Activated CD4-positive, alpha-beta T cell treated with anti-CD3 and anti-CD28 coated beads for 36 hours (primary cell): ENCODE results near the gene RBM38. TPM values are rescaled to one million over a fixed set of nuclear protein-coding genes. Genes with fewer than 3 reads are reported as not detected.

ENCODE experiments used
- ATAC-seq: fragments of 200-7000 bp; cut with Tn5 transposase; one replicate; pipeline ENCODE4 v1.10.0; 2021; ENCODE audit warnings: mild to moderate bottlenecking, moderate library complexity
- CTCF ChIA-PET: fragments of 350-600 bp; sonication (Branson Sonifier 250); formaldehyde crosslinking; loops from one replicate; lab custom pipeline; 2021; ENCODE audit warnings: antibody characterized with exemption; lab: Charles Lee
- POLR2A ChIA-PET: fragments of 350-600 bp; sonication (Branson Sonifier 250); formaldehyde crosslinking; loops from one replicate; lab custom pipeline; 2021; ENCODE audit warnings: antibody characterized with exemption, inconsistent platforms; lab: Charles Lee
- DNase-seq: peaks from one replicate; pipeline ENCODE4 v3.0.0-alpha.2; 2020
- H3K27ac Mint-ChIP-seq: one replicate; pipeline ENCODE4 v1.8.0; 2021; ENCODE audit warnings: mixed read lengths
- H3K27me3 Mint-ChIP-seq: one replicate; pipeline ENCODE4 v1.8.0; 2021; ENCODE audit warnings: mixed read lengths
- H3K36me3 Mint-ChIP-seq: one replicate; pipeline ENCODE4 v1.8.0; 2021; ENCODE audit warnings: low read depth, mixed read lengths
- H3K4me1 Mint-ChIP-seq: one replicate; pipeline ENCODE4 v1.8.0; 2021; ENCODE audit warnings: mixed read lengths
- H3K4me3 Mint-ChIP-seq: one replicate; pipeline ENCODE4 v1.8.0; 2021; ENCODE audit warnings: mild to moderate bottlenecking, moderate library complexity, mixed read lengths
- H3K9me3 Mint-ChIP-seq: one replicate; pipeline ENCODE4 v1.8.0; 2021; ENCODE audit warnings: low read depth, mixed read lengths
- intact Hi-C, 2 experiments: fragments of 100-400 bp; cut with DNase I in 1 of 2; cut with micrococcal nuclease in 1 of 2; formaldehyde crosslinking; loops; one replicate each; pipeline versions ENCODE4 v1.14.2 to v1.15.1; 2022 to 2024; cut with DNase I, micrococcal nuclease
- total RNA-seq, 2 experiments: library from RNA; stranded (reverse); gene quantifications; one replicate each; pipeline ENCODE4 v1.2.3, GENCODE V29; 2021

The RBM38 gene
- total RNA-seq, 2 experiments from 2014 or later: 96.5 to 101 TPM

- peaks cover 74% of the 10 kb centered on the region for H3K36me3 Mint-ChIP-seq
- no peaks in the 10 kb centered on the region for H3K9me3 Mint-ChIP-seq
- ChIA-PET CTCF (interaction anchor here (1.4 kb wide), 1 partner anchor 7 kb away, joined by 3 read pairs; no protein-coding TSS in a partner anchor), POLR2A (no interaction called here)
- peak overlapping the region; percentile 51 for H3K27ac Mint-ChIP-seq
- intact Hi-C loops: no loop called here
- H3K4me1 Mint-ChIP-seq: peaks cover 28% of the 10 kb centered on the region
- DNase-seq (no peak), ATAC-seq (no peak)
- H3K27me3 Mint-ChIP-seq: no peaks in the 10 kb centered on the region
- H3K4me3 Mint-ChIP-seq: no peak overlapping the region
Observed at GRCh38 chr20:57374343-57374930, 16.8 kb upstream of the RBM38 start.

GRCh38 chr20:57374931-57375651, 16.1 kb upstream of the RBM38 start:
- ATAC-seq (no peak), DNase-seq (no peak)
- Mint-ChIP-seq H3K4me3 (no peak overlapping the region), H3K4me1 (peaks cover 30% of the 10 kb centered on the region), H3K27ac (no peak overlapping the region), H3K36me3 (peaks cover 72% of the 10 kb centered on the region), H3K9me3 (no peaks in the 10 kb centered on the region), H3K27me3 (no peaks in the 10 kb centered on the region)
- CTCF ChIA-PET: interaction anchor here (1.9 kb wide), 1 partner anchor 12 kb away, joined by 8 read pairs; no protein-coding TSS in a partner anchor
- POLR2A ChIA-PET: interaction anchor here (0.6 kb wide), 1 partner anchor 15 kb away, joined by 3 read pairs; no protein-coding TSS in a partner anchor
- intact Hi-C loops: no loop called here

DNA sequence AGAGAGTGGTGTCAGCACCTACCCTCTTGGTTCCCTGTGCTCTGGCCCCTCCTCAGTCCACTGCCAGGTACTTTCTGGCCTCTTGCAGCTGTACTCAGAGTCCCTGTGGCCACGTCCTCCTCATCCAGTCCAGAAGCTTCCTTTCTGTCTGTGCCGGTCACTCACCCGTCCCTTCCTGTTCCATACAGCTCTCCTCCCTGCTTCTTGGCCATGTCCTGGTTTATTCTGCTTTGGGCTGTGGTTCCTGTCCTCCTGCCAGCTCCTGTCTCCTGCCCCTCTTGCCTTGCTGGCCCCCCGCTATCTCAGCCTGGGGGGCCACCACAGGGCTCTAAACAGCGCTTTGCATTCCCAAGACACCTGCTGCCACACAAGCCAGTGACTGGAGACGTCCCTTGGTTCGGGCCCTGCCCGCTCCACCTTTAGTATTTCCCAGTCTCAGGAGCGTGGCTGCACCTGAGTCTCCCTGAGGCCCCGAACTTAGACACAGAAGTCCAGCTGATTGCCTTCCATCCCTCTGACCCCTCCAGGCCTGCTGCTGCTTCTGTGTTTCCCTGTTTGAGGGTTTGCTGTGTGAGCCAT, 15.5 kb upstream of the RBM38 start:
- Mint-ChIP-seq H3K27me3 (no peaks in the 10 kb centered on the region), H3K27ac (no peak overlapping the region), H3K36me3 (peaks cover 66% of the 10 kb centered on the region), H3K4me3 (no peak overlapping the region), H3K9me3 (no peaks in the 10 kb centered on the region), H3K4me1 (peaks cover 30% of the 10 kb centered on the region)
- ATAC-seq (no peak), DNase-seq (no peak)
- intact Hi-C loops: no loop called here
- ChIA-PET CTCF (interaction anchor here (0.6 to 1.9 kb wide), 3 partner anchors 13 to 219 kb away, joined by 3 to 8 read pairs (median 3); no protein-coding TSS in a partner anchor), POLR2A (interaction anchor here (0.6 kb wide), 1 partner anchor 14 kb away, joined by 3 read pairs; no protein-coding TSS in a partner anchor)

- ChIA-PET POLR2A (no interaction called here), CTCF (no interaction called here)
- H3K36me3 Mint-ChIP-seq: peaks cover 55% of the 10 kb centered on the region
- peaks cover 35% of the 10 kb centered on the region for H3K4me1 Mint-ChIP-seq
- intact Hi-C loops: no loop called here
- no peak overlapping the region for H3K4me3 Mint-ChIP-seq
- no peak for ATAC-seq
- H3K27me3 Mint-ChIP-seq: no peaks in the 10 kb centered on the region
- DNase-seq: no peak
- peak overlapping the region; percentile 73 for H3K27ac Mint-ChIP-seq
- H3K9me3 Mint-ChIP-seq: no peaks in the 10 kb centered on the region
Observed at GRCh38 chr20:57377350-57377749, 13.8 kb upstream of the RBM38 start.

DNA sequence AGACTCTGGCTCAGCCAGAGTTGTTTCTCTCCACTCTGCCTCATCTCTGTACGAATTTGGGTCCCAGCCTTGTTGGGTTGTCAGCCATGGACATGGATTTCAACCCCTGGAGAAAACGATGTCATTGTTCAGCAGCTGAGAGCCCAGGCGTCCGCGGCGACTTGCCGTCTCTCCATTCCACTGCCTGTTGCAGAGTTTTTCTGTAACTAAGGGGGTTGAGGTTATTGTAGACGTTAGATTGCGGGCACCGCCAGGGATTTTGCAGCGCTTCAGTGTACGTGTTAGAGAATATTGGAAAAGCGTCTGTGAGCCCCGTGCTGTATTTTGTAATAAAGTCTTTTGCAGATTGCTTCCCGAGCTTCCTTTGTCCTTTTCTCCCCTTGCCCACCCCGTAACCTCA, 13.1 kb upstream of the RBM38 start:
- ChIA-PET CTCF (interaction anchor here (3.1 kb wide), 1 partner anchor 11 kb away, joined by 23 read pairs; no protein-coding TSS in a partner anchor), POLR2A (interaction anchor here (1.0 kb wide), 1 partner anchor 14 kb away, joined by 3 read pairs; no protein-coding TSS in a partner anchor)
- no peaks in the 10 kb centered on the region for H3K27me3 Mint-ChIP-seq
- peaks cover 39% of the 10 kb centered on the region for H3K4me1 Mint-ChIP-seq
- intact Hi-C loops: no loop called here
- peaks cover 51% of the 10 kb centered on the region for H3K36me3 Mint-ChIP-seq
- H3K9me3 Mint-ChIP-seq: no peaks in the 10 kb centered on the region
- H3K27ac Mint-ChIP-seq: peak overlapping the region; percentile 73
- no peak overlapping the region for H3K4me3 Mint-ChIP-seq
- ATAC-seq (no peak), DNase-seq (no peak)

DNA sequence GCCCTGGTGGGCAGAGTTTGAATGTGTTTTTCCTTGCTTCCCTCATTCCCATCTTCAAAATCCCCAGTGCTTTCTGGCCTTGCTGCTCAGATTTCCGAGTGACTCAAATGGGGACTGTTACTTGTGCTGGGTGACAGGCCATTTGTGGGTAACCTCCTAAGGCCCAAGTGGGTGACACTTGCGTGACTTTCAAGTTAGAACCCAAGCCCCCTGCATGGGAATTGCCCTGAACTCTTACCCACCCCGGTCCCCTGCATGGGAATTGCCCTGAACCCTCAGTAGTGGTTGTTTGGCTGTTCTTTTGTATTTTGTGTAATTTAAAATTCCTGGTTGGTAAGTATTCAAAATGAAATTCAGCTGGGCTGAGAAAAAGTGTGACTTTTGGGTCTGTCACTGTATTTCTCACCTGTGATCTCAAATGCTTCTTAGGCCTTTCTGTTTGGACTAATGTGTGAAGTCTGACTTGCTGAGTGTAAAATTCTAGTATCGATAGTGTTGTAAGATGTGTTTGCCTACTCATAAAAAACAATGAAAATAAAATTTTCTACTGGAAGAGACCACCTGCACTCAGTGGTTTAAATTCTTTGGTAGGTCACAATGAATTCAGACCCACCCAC, 12.4 kb upstream of the RBM38 start:
- H3K27ac Mint-ChIP-seq: peak overlapping the region; percentile 67
- no peak for DNase-seq
- H3K27me3 Mint-ChIP-seq: no peaks in the 10 kb centered on the region
- intact Hi-C loops: no loop called here
- peaks cover 32% of the 10 kb centered on the region for H3K4me1 Mint-ChIP-seq
- no peak for ATAC-seq
- CTCF ChIA-PET: interaction anchor here (0.6 to 3.7 kb wide), 11 partner anchors 8 to 152 kb away, joined by 3 to 23 read pairs (median 4); no protein-coding TSS in a partner anchor
- POLR2A ChIA-PET: interaction anchor here (1.0 to 1.3 kb wide), 2 partner anchors 14 to 19 kb away, joined by 3 to 6 read pairs; no protein-coding TSS in a partner anchor
- peaks cover 45% of the 10 kb centered on the region for H3K36me3 Mint-ChIP-seq
- H3K9me3 Mint-ChIP-seq: no peaks in the 10 kb centered on the region
- no peak overlapping the region for H3K4me3 Mint-ChIP-seq

GRCh38 chr20:57379263-57379647, 11.9 kb upstream of the RBM38 start:
- Mint-ChIP-seq H3K27ac (peak overlapping the region; percentile 67), H3K4me1 (peaks cover 27% of the 10 kb centered on the region), H3K36me3 (peaks cover 42% of the 10 kb centered on the region), H3K4me3 (no peak overlapping the region), H3K9me3 (no peaks in the 10 kb centered on the region), H3K27me3 (no peaks in the 10 kb centered on the region)
- intact Hi-C loops: no loop called here
- ATAC-seq (peak; percentile 27), DNase-seq (no peak)
- ChIA-PET CTCF (interaction anchor here (0.6 to 3.7 kb wide), 14 partner anchors 8 to 1025 kb away, joined by 3 to 23 read pairs (median 4); no protein-coding TSS in a partner anchor), POLR2A (interaction anchor here (0.7 to 1.3 kb wide), 3 partner anchors 13 to 114 kb away, joined by 3 to 6 read pairs (median 3); no protein-coding TSS in a partner anchor)

- ChIA-PET POLR2A (interaction anchor here (0.6 to 1.3 kb wide), 2 partner anchors 18 to 318 kb away, joined by 3 to 6 read pairs; no protein-coding TSS in a partner anchor), CTCF (interaction anchor here (0.6 to 3.7 kb wide), 12 partner anchors 9 to 1025 kb away, joined by 3 to 23 read pairs (median 3); no protein-coding TSS in a partner anchor)
- Mint-ChIP-seq H3K27me3 (no peaks in the 10 kb centered on the region), H3K36me3 (peaks cover 34% of the 10 kb centered on the region), H3K27ac (no peak overlapping the region), H3K4me1 (peaks cover 21% of the 10 kb centered on the region), H3K4me3 (no peak overlapping the region), H3K9me3 (no peaks in the 10 kb centered on the region)
- no peak for ATAC-seq
- intact Hi-C loops: loop anchor here in 1 of 2 experiments (2.0 kb wide), 1 partner anchor 215 kb away; no protein-coding TSS in a partner anchor
- no peak for DNase-seq
Observed at GRCh38 chr20:57380081-57380750, 11.0 kb upstream of the RBM38 start.

GRCh38 chr20:57381596-57382503, 9.3 kb upstream of the RBM38 start:
- POLR2A ChIA-PET: no interaction called here
- DNase-seq (peak; percentile 91), ATAC-seq (peak; percentile 79)
- Mint-ChIP-seq H3K27ac (peak overlapping the region; percentile 7), H3K4me1 (peaks cover 21% of the 10 kb centered on the region), H3K4me3 (no peak overlapping the region), H3K9me3 (no peaks in the 10 kb centered on the region), H3K27me3 (no peaks in the 10 kb centered on the region), H3K36me3 (peaks cover 22% of the 10 kb centered on the region)
- CTCF ChIA-PET: interaction anchor here (0.6 to 3.7 kb wide), 23 partner anchors 8 to 1917 kb away, joined by 3 to 21 read pairs (median 5); partner anchors contain the start of gene RBM38
- intact Hi-C loops: loop anchor here (1.0 to 2.0 kb wide), 3 partner anchors 113 to 213 kb away; no protein-coding TSS in a partner anchor
